A673 (cell line): ENCODE data around the gene EFCAB6.

Source experiments
- EZH2 ChIP-seq: fragments of 200-600 bp; sonication (generic); IDR thresholded peaks from 2 replicates; pipeline ENCODE4 v1.6.1; 2017; ENCODE audit warnings: borderline replicate concordance, low read depth, mild to moderate bottlenecking, mixed read lengths, antibody characterized with exemption, low read length; ENCODE audit not compliant: poor library complexity, severe bottlenecking
- TF ChIP-seq, protein P1 (sequence below): fragments of 300-800, 200-600 bp; sonication (generic); conservative IDR thresholded peaks from 2 replicates; pipeline ENCODE4 v1.5.1; 2017; ENCODE audit warnings: low read depth, mild to moderate bottlenecking, antibody characterized with exemption, low read length, moderate library complexity, mixed read lengths

DNA sequence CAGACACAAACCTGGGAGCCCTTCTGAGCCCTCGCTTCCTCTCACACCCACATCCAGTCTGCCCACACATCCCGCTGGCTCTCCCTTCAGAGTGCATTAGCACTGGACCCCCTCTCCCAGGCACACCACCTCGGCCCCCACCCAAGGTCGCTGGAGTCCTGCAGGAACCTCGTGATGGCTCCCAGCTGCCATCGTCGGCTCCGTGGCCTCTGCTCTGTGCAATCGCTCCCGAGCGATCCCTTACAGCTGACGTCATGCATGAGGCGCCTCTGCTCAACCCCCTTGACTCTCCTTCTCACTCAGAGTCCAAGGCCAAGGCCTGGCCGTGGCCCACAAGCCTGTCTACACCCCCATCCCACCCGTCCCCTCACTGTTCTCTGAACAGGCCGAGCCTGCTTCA is 183.9 kb downstream of the EFCAB6 start:
- TF ChIP-seq, protein P1, sequence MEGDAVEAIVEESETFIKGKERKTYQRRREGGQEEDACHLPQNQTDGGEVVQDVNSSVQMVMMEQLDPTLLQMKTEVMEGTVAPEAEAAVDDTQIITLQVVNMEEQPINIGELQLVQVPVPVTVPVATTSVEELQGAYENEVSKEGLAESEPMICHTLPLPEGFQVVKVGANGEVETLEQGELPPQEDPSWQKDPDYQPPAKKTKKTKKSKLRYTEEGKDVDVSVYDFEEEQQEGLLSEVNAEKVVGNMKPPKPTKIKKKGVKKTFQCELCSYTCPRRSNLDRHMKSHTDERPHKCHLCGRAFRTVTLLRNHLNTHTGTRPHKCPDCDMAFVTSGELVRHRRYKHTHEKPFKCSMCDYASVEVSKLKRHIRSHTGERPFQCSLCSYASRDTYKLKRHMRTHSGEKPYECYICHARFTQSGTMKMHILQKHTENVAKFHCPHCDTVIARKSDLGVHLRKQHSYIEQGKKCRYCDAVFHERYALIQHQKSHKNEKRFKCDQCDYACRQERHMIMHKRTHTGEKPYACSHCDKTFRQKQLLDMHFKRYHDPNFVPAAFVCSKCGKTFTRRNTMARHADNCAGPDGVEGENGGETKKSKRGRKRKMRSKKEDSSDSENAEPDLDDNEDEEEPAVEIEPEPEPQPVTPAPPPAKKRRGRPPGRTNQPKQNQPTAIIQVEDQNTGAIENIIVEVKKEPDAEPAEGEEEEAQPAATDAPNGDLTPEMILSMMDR, result no peak
- no peak for TF ChIP-seq EZH2
